Choroid plexus epithelial cell (primary cell): ENCODE results near the gene KRTAP2-4.
"Not testable (repeated sequence)": the region's sequence is repeated elsewhere in the genome, so short reads cannot be mapped to it uniquely, and the experiment has no call there.

Source experiments
- DNase-seq: peaks from one replicate; pipeline ENCODE4 v3.0.0-alpha.2; 2010; ENCODE audit warnings: low read depth
- H3K4me3 ChIP-seq: 2 replicates; pipeline ENCODE4 v1.5.1; 2011; ENCODE audit warnings: low read depth, mild to moderate bottlenecking, control low read depth, low read length, moderate library complexity
- TF ChIP-seq, protein P1 (sequence below): conservative IDR thresholded peaks from 2 replicates; pipeline ENCODE4 v1.5.1; 2011; ENCODE audit warnings: low read depth, mild to moderate bottlenecking, control low read depth, inconsistent platforms, low read length, moderate library complexity

KRTAP2-4 gene

DNA sequence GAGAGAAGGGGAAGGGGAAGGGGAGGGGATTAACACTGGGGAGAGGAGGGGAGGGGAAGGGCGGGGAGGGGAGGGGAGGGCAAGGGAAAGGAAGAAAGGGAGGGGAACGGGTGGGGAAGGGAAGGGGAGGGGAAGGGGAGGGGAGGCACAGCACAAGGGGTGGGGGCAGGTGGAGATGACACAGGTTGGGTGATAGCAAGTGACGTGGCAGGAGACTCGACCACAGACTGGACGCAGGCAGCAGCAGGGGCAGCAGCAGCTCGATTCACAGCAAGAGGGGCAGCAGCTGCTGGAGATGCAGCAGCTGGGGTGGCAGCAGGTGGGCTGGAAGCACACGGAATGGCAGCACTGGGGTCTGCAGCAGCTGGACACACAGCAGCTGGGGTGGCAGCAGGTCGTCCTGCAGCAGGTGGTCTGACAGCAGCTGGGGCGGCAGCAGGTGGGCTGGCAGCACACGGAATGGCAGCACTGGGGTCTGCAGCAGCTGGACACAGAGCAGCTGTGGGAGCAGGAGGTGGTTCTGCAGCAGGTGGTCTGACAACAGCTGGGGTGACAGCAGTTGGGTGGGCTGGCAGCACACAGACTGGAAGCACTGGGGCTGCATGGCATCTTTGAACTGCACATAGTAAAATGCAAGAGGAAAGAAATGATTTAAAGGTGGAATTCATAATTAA lies 36.0 kb upstream of the KRTAP2-4 start, which contains the start of gene KRTAP4-16:
TSS of gene KRTAP4-16 (minus strand) at position 624 of the 674 bp plus-strand sequence. CDS start at position 624, 0 bp downstream.
- DNase-seq = no peak
- no peak within 1 kb of the TSS for H3K4me3 ChIP-seq
- TF ChIP-seq, protein P1, sequence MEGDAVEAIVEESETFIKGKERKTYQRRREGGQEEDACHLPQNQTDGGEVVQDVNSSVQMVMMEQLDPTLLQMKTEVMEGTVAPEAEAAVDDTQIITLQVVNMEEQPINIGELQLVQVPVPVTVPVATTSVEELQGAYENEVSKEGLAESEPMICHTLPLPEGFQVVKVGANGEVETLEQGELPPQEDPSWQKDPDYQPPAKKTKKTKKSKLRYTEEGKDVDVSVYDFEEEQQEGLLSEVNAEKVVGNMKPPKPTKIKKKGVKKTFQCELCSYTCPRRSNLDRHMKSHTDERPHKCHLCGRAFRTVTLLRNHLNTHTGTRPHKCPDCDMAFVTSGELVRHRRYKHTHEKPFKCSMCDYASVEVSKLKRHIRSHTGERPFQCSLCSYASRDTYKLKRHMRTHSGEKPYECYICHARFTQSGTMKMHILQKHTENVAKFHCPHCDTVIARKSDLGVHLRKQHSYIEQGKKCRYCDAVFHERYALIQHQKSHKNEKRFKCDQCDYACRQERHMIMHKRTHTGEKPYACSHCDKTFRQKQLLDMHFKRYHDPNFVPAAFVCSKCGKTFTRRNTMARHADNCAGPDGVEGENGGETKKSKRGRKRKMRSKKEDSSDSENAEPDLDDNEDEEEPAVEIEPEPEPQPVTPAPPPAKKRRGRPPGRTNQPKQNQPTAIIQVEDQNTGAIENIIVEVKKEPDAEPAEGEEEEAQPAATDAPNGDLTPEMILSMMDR = no peak

DNA sequence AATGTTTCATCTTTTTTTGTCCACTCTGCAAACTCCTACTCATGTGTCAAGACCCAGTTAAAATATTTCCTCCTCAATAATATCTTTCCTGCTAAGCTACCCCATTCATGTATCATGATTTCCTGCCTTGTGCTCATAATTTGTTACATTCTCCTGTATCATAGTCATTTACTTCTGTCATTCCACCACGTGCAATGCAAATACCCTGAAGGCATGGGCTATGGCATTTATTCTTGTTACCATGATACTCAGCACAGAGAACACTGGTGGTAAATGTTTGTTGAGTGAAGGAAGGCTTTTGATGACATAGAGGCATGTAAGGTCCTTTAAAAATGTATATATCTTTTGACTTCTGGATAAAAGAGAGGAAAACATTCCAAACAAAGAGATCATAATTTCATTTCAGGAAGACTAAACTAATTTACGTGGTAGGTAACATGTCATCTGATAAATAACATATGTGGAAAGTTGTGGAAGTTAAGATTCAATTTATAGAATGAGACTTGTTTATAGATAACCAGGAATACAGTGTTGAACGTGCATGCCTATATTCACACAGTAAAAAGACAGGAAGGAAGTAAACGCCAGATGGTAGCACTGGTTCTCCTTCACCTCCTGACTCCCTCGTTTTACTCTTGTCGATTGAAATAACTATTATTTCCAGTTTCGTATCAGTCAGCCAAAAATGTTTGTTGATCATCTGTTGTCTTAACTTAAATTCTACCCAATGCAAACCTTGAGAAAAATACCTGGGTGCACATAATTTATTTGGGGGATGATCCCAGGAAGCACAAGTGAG lies 34.2 kb upstream of the KRTAP2-4 start:
- DNase-seq, H3K4me3 ChIP-seq: not testable (repeated sequence)

DNA sequence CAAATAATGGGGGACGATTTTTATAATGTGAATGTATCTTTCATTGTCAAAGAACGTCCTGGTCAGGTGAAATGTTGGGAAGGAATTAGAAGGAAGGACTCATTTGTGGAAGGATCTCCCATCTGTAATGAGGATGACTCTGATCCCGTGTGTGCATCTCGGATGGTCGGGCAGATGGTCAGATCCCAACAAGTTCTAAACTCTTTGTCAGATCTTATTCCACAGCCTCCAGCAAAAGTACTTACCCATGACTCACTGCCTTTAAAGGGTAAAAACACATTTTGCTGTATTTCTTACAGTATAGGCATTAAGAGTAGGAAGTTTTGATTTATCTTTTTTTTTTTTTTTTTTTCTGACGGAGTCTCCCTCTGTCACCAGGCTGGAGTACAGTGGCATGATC lies 32.8 kb upstream of the KRTAP2-4 start:
- no peak for DNase-seq
- H3K4me3 ChIP-seq = no peak overlapping the region
- TF ChIP-seq, protein P1 = no peak

DNA sequence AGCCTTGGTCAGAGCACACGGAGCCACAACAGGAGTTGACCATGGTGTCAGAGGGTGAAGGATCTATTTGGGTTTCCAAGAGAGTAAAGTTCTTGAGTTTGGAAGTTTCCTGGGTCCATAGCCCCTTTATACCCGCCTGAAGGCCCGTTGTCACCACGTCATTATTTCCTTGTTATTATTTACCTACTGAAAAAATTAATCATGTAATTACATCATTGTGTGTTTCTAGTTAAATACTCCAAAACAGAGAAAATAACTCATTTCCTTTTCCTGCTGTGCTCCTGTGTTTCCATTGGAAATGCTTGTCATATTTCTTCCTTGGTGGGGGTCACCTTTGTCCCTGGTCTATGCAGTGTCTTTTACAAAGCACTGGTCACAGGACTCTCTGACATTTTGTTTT lies 32.4 kb upstream of the KRTAP2-4 start, which contains the start of gene KRTAP4-8:
TSS of gene KRTAP4-8 (minus strand) at position 101 of the 400 bp plus-strand sequence. CDS start at position 43, 58 bp downstream.
- no peak for DNase-seq
- TF ChIP-seq, protein P1 = no peak
- no peak within 1 kb of the TSS for H3K4me3 ChIP-seq

DNA sequence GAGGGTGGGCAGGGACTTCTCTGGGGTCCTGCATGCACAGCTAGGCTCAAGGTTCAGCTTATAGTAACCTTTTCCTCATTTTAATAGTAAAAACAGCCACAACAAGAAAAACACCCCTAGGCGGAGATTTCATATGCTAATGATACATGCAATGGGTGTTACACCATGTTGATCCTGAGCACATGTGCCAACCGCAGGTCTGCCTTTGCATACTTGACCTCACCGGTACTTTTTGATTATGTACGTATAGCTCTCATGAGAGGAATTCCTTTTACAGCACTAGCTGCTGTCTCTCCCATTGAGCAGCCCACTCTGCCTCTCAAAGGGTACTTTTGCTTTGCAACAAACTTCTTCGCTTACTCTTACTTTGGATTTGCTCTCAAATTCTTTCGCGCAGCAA lies 30.4 kb upstream of the KRTAP2-4 start:
- H3K4me3 ChIP-seq = no peak overlapping the region
- DNase-seq = no peak
- TF ChIP-seq, protein P1 = no peak

DNA sequence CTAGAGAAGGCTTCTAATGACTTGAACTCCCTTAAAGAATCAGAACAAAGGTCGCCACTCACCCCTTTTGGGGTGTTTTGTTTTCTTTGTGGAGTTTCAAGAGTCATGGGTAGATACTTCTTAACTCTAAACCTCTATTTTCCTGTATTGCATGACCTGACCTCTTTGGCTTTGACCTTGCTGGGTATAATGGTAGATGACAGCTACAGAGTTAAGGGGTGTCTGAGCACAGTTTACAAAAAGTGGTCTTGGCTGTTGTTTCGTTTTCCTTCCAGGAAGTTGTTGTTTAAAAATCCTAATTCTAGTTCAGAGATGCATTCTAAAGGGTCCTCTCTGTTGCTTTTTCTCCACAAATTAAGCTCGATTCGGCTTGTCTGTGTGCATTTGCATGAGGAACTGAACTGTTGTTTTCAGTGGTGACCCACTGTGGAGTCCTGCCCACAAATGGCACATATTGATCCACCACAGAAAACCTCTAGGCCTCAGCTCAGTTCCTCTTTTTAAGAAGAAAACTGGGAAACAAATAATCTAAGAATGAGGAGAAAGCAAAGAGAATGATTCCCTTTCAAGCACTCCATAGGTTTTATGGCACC lies 23.2 kb upstream of the KRTAP2-4 start:
- not testable (repeated sequence) for DNase-seq

DNA sequence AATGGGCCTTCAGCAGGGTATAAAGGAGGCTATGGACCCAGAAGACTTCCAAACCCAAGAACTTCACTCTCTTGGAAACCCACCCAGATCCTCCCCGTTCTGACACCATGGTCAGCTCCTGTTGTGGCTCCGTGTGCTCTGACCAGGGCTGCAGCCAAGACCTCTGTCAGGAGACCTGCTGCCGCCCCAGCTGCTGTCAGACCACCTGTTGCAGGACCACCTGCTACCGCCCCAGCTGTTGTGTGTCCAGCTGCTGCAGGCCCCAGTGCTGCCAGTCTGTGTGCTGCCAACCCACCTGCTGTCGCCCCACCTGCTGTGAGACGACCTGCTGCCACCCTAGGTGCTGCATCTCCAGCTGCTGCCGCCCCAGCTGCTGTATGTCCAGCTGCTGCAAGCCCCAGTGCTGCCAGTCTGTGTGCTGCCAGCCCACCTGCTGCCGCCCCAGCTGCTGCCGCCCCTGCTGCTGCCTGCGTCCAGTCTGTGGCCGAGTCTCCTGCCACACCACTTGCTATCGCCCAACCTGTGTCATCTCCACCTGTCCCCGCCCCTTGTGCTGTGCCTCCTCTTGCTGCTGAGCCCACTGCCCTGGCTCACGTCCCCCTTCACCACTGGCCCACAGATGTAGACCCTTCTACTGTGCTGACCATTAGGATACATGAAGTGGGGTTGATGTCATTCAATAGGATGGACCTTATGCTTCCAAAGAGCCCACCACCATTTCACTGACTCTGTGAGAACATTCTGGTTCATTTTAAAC lies 18.6 kb upstream of the KRTAP2-4 start, which contains the start of gene KRTAP4-7:
TSS of gene KRTAP4-7 (plus strand) at position 51 of the 757 bp plus-strand sequence. CDS start at position 108, 57 bp downstream.
- H3K4me3 ChIP-seq, DNase-seq: not testable (repeated sequence)

More for the DNA sequence above, 23.2 kb upstream of the KRTAP2-4 start:
- not testable (repeated sequence) for H3K4me3 ChIP-seq

DNA sequence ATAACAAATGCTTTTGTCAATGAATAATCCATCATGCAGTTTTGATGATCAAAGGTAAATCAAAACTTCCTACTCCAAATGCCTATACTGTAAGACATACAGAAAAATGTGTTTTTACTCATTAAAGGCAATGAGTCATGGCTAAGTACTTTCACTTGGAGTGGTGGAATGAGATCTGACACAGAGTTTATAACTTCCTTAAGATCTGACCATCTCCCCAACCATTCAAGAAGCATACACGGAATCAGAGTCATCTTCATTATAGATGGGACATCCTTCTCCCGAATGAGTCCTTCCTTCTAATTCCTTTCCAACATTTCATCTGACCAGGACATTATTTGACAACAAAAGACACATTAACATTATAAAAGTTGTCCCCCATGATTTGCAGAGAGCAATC lies 17.7 kb upstream of the KRTAP2-4 start:
- not testable (repeated sequence) for DNase-seq, H3K4me3 ChIP-seq
